ENCODE data around the gene L1CAM.

The L1CAM gene

GRCh38 chrX:153869473-153870287 is 16.3 kb downstream of the L1CAM start:
- H3K4me3 ChIP-seq (ENCODE audit: low read depth, low read length) = no peak overlapping the region
- H3K9ac ChIP-seq (ENCODE audit: low read length) = no peak overlapping the region
- H3K36me3 ChIP-seq (ENCODE audit: control insufficient read depth, insufficient read depth, low read length) = peaks cover 68% of the 10 kb centered on the region
- no peaks in the 10 kb centered on the region for H3K27me3 ChIP-seq (ENCODE audit: control insufficient read depth, insufficient read depth, low read length)
- no peak overlapping the region for H3K27ac ChIP-seq (ENCODE audit: low read depth, low read length)
- peaks cover 20% of the 10 kb centered on the region; the same call in 1 of the 2 replicates for H3K4me1 ChIP-seq (ENCODE audit: control insufficient read depth, insufficient read depth, low read length)
- H3K9me3 ChIP-seq (ENCODE audit: control insufficient read depth, insufficient read depth, low read depth, low read length) = peaks cover 32% of the 10 kb centered on the region; the same call in 1 of the 2 replicates

- H3K27me3 ChIP-seq (ENCODE audit: control insufficient read depth, insufficient read depth, low read length) = no peaks in the 10 kb centered on the region
- H3K4me1 ChIP-seq (ENCODE audit: control insufficient read depth, insufficient read depth, low read length) = peaks cover 12% of the 10 kb centered on the region; the same call in 1 of the 2 replicates
- peaks cover 32% of the 10 kb centered on the region; the same call in 1 of the 2 replicates for H3K9me3 ChIP-seq (ENCODE audit: control insufficient read depth, insufficient read depth, low read depth, low read length)
- no peak overlapping the region for H3K4me3 ChIP-seq (ENCODE audit: low read depth, low read length)
- peaks cover 71% of the 10 kb centered on the region for H3K36me3 ChIP-seq (ENCODE audit: control insufficient read depth, insufficient read depth, low read length)
- no peak overlapping the region for H3K27ac ChIP-seq (ENCODE audit: low read depth, low read length)
- H3K9ac ChIP-seq (ENCODE audit: low read length) = no peak overlapping the region
These were observed 17.1 kb downstream of the L1CAM start for GRCh38 chrX:153868576-153869472.

- Histone ChIP-seq H3K27me3 (ENCODE audit: control insufficient read depth, insufficient read depth, low read length) (no peaks in the 10 kb centered on the region), H3K27ac (ENCODE audit: low read depth, low read length) (no peak overlapping the region), H3K4me1 (ENCODE audit: control insufficient read depth, insufficient read depth, low read length) (peaks cover 12% of the 10 kb centered on the region), H3K9me3 (ENCODE audit: control insufficient read depth, insufficient read depth, low read depth, low read length) (peaks cover 32% of the 10 kb centered on the region; the same call in 1 of the 2 replicates), H3K4me3 (ENCODE audit: low read depth, low read length) (no peak overlapping the region), H3K9ac (ENCODE audit: low read length) (no peak overlapping the region), H3K36me3 (ENCODE audit: control insufficient read depth, insufficient read depth, low read length) (peaks cover 70% of the 10 kb centered on the region)
These were observed 18.3 kb downstream of the L1CAM start for GRCh38 chrX:153867671-153868070.

GRCh38 chrX:153867139-153867538 is 18.8 kb downstream of the L1CAM start:
- H3K36me3 ChIP-seq (ENCODE audit: control insufficient read depth, insufficient read depth, low read length) = peaks cover 69% of the 10 kb centered on the region
- no peaks in the 10 kb centered on the region for H3K27me3 ChIP-seq (ENCODE audit: control insufficient read depth, insufficient read depth, low read length)
- peaks cover 16% of the 10 kb centered on the region for H3K4me1 ChIP-seq (ENCODE audit: control insufficient read depth, insufficient read depth, low read length)
- no peak overlapping the region for H3K27ac ChIP-seq (ENCODE audit: low read depth, low read length)
- H3K4me3 ChIP-seq (ENCODE audit: low read depth, low read length) = no peak overlapping the region
- no peak overlapping the region for H3K9ac ChIP-seq (ENCODE audit: low read length)
- H3K9me3 ChIP-seq (ENCODE audit: control insufficient read depth, insufficient read depth, low read depth, low read length) = peaks cover 35% of the 10 kb centered on the region; the same call in 1 of the 2 replicates

- H3K4me3 ChIP-seq (ENCODE audit: low read depth, low read length) = no peak overlapping the region
- H3K9ac ChIP-seq (ENCODE audit: low read length) = no peak overlapping the region
- H3K36me3 ChIP-seq (ENCODE audit: control insufficient read depth, insufficient read depth, low read length) = peaks cover 67% of the 10 kb centered on the region
- no peak overlapping the region for H3K27ac ChIP-seq (ENCODE audit: low read depth, low read length)
- peaks cover 37% of the 10 kb centered on the region; the same call in 1 of the 2 replicates for H3K9me3 ChIP-seq (ENCODE audit: control insufficient read depth, insufficient read depth, low read depth, low read length)
- no peaks in the 10 kb centered on the region for H3K27me3 ChIP-seq (ENCODE audit: control insufficient read depth, insufficient read depth, low read length)
- H3K4me1 ChIP-seq (ENCODE audit: control insufficient read depth, insufficient read depth, low read length) = peaks cover 16% of the 10 kb centered on the region
These were observed 19.5 kb downstream of the L1CAM start for GRCh38 chrX:153866302-153867019.

GRCh38 chrX:153865685-153866084 is 20.3 kb downstream of the L1CAM start:
- H3K9me3 ChIP-seq (ENCODE audit: control insufficient read depth, insufficient read depth, low read depth, low read length) = peaks cover 38% of the 10 kb centered on the region; the same call in 1 of the 2 replicates
- H3K27ac ChIP-seq (ENCODE audit: low read depth, low read length) = no peak overlapping the region
- H3K36me3 ChIP-seq (ENCODE audit: control insufficient read depth, insufficient read depth, low read length) = peaks cover 66% of the 10 kb centered on the region
- no peaks in the 10 kb centered on the region for H3K27me3 ChIP-seq (ENCODE audit: control insufficient read depth, insufficient read depth, low read length)
- H3K4me3 ChIP-seq (ENCODE audit: low read depth, low read length) = no peak overlapping the region
- H3K9ac ChIP-seq (ENCODE audit: low read length) = no peak overlapping the region
- H3K4me1 ChIP-seq (ENCODE audit: control insufficient read depth, insufficient read depth, low read length) = peaks cover 16% of the 10 kb centered on the region

- peaks cover 34% of the 10 kb centered on the region; the same call in 1 of the 2 replicates for H3K9me3 ChIP-seq (ENCODE audit: control insufficient read depth, insufficient read depth, low read depth, low read length)
- H3K27ac ChIP-seq (ENCODE audit: low read depth, low read length) = no peak overlapping the region
- no peaks in the 10 kb centered on the region for H3K27me3 ChIP-seq (ENCODE audit: control insufficient read depth, insufficient read depth, low read length)
- H3K4me1 ChIP-seq (ENCODE audit: control insufficient read depth, insufficient read depth, low read length) = peaks cover 16% of the 10 kb centered on the region
- peaks cover 61% of the 10 kb centered on the region for H3K36me3 ChIP-seq (ENCODE audit: control insufficient read depth, insufficient read depth, low read length)
- no peak overlapping the region for H3K4me3 ChIP-seq (ENCODE audit: low read depth, low read length)
- H3K9ac ChIP-seq (ENCODE audit: low read length) = no peak overlapping the region
These were observed 20.7 kb downstream of the L1CAM start for GRCh38 chrX:153865321-153865580.

GRCh38 chrX:153864561-153865320 is 21.2 kb downstream of the L1CAM start:
- Histone ChIP-seq H3K4me3 (ENCODE audit: low read depth, low read length) (no peak overlapping the region), H3K27me3 (ENCODE audit: control insufficient read depth, insufficient read depth, low read length) (no peaks in the 10 kb centered on the region), H3K36me3 (ENCODE audit: control insufficient read depth, insufficient read depth, low read length) (peaks cover 57% of the 10 kb centered on the region), H3K4me1 (ENCODE audit: control insufficient read depth, insufficient read depth, low read length) (peaks cover 16% of the 10 kb centered on the region), H3K9me3 (ENCODE audit: control insufficient read depth, insufficient read depth, low read depth, low read length) (peaks cover 34% of the 10 kb centered on the region; the same call in 1 of the 2 replicates), H3K9ac (ENCODE audit: low read length) (no peak overlapping the region), H3K27ac (ENCODE audit: low read depth, low read length) (no peak overlapping the region)

- Histone ChIP-seq H3K4me3 (ENCODE audit: low read depth, low read length) (no peak overlapping the region), H3K27me3 (ENCODE audit: control insufficient read depth, insufficient read depth, low read length) (no peaks in the 10 kb centered on the region), H3K4me1 (ENCODE audit: control insufficient read depth, insufficient read depth, low read length) (peaks cover 16% of the 10 kb centered on the region), H3K27ac (ENCODE audit: low read depth, low read length) (no peak overlapping the region), H3K9me3 (ENCODE audit: control insufficient read depth, insufficient read depth, low read depth, low read length) (peaks cover 30% of the 10 kb centered on the region; the same call in 1 of the 2 replicates), H3K36me3 (ENCODE audit: control insufficient read depth, insufficient read depth, low read length) (peaks cover 51% of the 10 kb centered on the region), H3K9ac (ENCODE audit: low read length) (no peak overlapping the region)
These were observed 21.9 kb downstream of the L1CAM start for GRCh38 chrX:153864101-153864500.

All from HUES6 (cell line).